C4-2B (cell line): ENCODE results near the gene KIF18B.

ENCODE experiments used
- H3K27ac ChIP-seq: fragments of 450-650 bp; 2 replicates; pipeline ENCODE4 v1.5.1; 2017
- CTCF ChIP-seq: fragments of 450-650 bp; conservative IDR thresholded peaks from 2 replicates; pipeline ENCODE4 v1.5.1; 2017; ENCODE audit warnings: mild to moderate bottlenecking
- ZFX ChIP-seq: fragments of 450-650 bp; IDR thresholded peaks from 2 replicates; pipeline ENCODE4 v1.6.1; 2017

Gene KIF18B

GRCh38 chr17:44940768-44941167 lies 6.8 kb downstream of the KIF18B start:
- TF ChIP-seq CTCF (no peak), ZFX (no peak)
- no peak overlapping the region for H3K27ac ChIP-seq

GRCh38 chr17:44940317-44940716 lies 7.3 kb downstream of the KIF18B start:
- H3K27ac ChIP-seq: no peak overlapping the region
- no peak for TF ChIP-seq CTCF
- TF ChIP-seq ZFX: no peak

- H3K27ac ChIP-seq: no peak overlapping the region
- no peak for TF ChIP-seq CTCF
- no peak for TF ChIP-seq ZFX
These were observed 12.5 kb downstream of the KIF18B start for GRCh38 chr17:44935116-44935515.

GRCh38 chr17:44934745-44935105 lies 12.8 kb downstream of the KIF18B start:
- H3K27ac ChIP-seq: no peak overlapping the region
- no peak for TF ChIP-seq ZFX
- no peak for TF ChIP-seq CTCF

GRCh38 chr17:44933824-44934744 lies 13.5 kb downstream of the KIF18B start:
- no peak for TF ChIP-seq CTCF
- TF ChIP-seq ZFX: no peak
- no peak overlapping the region for H3K27ac ChIP-seq

- TF ChIP-seq CTCF (no peak), ZFX (no peak)
- H3K27ac ChIP-seq: no peak overlapping the region
These were observed 14.8 kb downstream of the KIF18B start for GRCh38 chr17:44932787-44933097.

- no peak for TF ChIP-seq ZFX
- no peak for TF ChIP-seq CTCF
- no peak overlapping the region for H3K27ac ChIP-seq
These were observed 15.3 kb downstream of the KIF18B start for GRCh38 chr17:44932096-44932786.
